HCT116 (cell line): ENCODE data around the gene GMPPA. TPM values are rescaled to one million over a fixed set of nuclear protein-coding genes. Genes with fewer than 3 reads are reported as not detected.

Experiments used
- ATAC-seq: fragments of 200-7000 bp; cut with Tn5 transposase; 2 replicates; pipeline ENCODE4 v1.9.1; 2020; ENCODE audit warnings: mild to moderate bottlenecking, moderate library complexity
- BruUV-seq: library from RNA; stranded (reverse); fragments of 400-500 nt; replicated peaks from 2 replicates; lab custom pipeline; 2021; lab: Mats Ljungman, UMichigan
- CTCF ChIA-PET: fragments of 300-600 bp; sonication (Branson Sonifier 250); formaldehyde crosslinking; loops from one replicate; lab custom pipeline; 2021; ENCODE audit warnings: antibody characterized with exemption; lab: Charles Lee
- POLR2A ChIA-PET: fragments of 300-600, 350-600 bp; sonication (Branson Sonifier 250); formaldehyde crosslinking; loops from one replicate; lab custom pipeline; 2021; ENCODE audit warnings: antibody characterized with exemption; lab: Charles Lee
- RAD21 ChIA-PET, 2 experiments: fragments of 300-600 bp; sonication (Branson Sonifier 250); formaldehyde crosslinking; loops; one replicate each; lab custom pipeline; 2023; ENCODE audit warnings: low total read pairs in 2 of 2; ENCODE audit not compliant: uncharacterized antibody in 2 of 2, unreplicated experiment in 2 of 2, low non-redundant PET in 1 of 2; lab: Charles Lee
- DNase-seq: peaks from one replicate; pipeline ENCODE4 v3.0.0-alpha.2; 2010; ENCODE audit warnings: low read depth, low spot score
- H2AFZ ChIP-seq: fragments of 200-600 bp; shearing (Covaris generic), sonication (generic); 2 replicates; pipeline ENCODE4 v1.6.1; 2017; ENCODE audit warnings: low read depth, mixed run types, mixed read lengths, antibody characterized with exemption, low read length; ENCODE audit not compliant: poor library complexity, severe bottlenecking
- H3K27ac ChIP-seq: 2 replicates; pipeline ENCODE4 v1.5.1; 2012; ENCODE audit warnings: low read depth, low read length
- H3K27me3 ChIP-seq: fragments of 200-600 bp; sonication (generic); 2 replicates; pipeline ENCODE4 v1.6.1; 2016; ENCODE audit warnings: mixed run types, low read length, mixed read lengths; ENCODE audit not compliant: insufficient read depth
- H3K36me3 ChIP-seq, 2 experiments: fragments of 200-500 bp in 1 of 2; fragments of 200-600 bp in 1 of 2; sonication (Bioruptor generic) in 1 of 2; sonication (generic) in 1 of 2; 2 replicates each; pipeline versions ENCODE4 v1.5.1 to v1.6.1; 2014 to 2016; ENCODE audit warnings: low read length in 2 of 2, inconsistent platforms in 1 of 2, mixed read lengths in 1 of 2, mixed run types in 1 of 2; ENCODE audit not compliant: insufficient read depth in 2 of 2, control insufficient read depth in 1 of 2
- H3K4me1 ChIP-seq, 2 experiments: fragments of 200-600 bp in 1 of 2; sonication (generic) in 1 of 2; 2 replicates each; pipeline versions ENCODE4 v1.5.1 to v1.6.1; 2012 to 2017; ENCODE audit warnings: low read length in 2 of 2, inconsistent platforms in 1 of 2, mild to moderate bottlenecking in 1 of 2, mixed read lengths in 1 of 2, mixed run types in 1 of 2, moderate library complexity in 1 of 2; ENCODE audit not compliant: insufficient read depth in 2 of 2, control insufficient read depth in 1 of 2
- H3K4me2 ChIP-seq: fragments of 200-600 bp; sonication (generic); 2 replicates; pipeline ENCODE4 v1.6.1; 2017; ENCODE audit warnings: mixed run types, low read length, mixed read lengths
- H3K4me3 ChIP-seq, 2 experiments: fragments of 200-600 bp in 1 of 2; sonication (generic) in 1 of 2; replicated peaks in 1 of 2; 2 replicates each; pipeline ENCODE4 v1.5.1; 2011 to 2016; ENCODE audit warnings: low read length in 2 of 2, control low read depth in 1 of 2, low read depth in 1 of 2, mild to moderate bottlenecking in 1 of 2, mixed read lengths in 1 of 2, mixed run types in 1 of 2
- H3K79me2 ChIP-seq: fragments of 200-600 bp; sonication (generic); 2 replicates; pipeline ENCODE4 v1.6.1; 2017; ENCODE audit warnings: mild to moderate bottlenecking, mixed run types, low read length, moderate library complexity, mixed read lengths; ENCODE audit not compliant: insufficient read depth
- H3K9ac ChIP-seq: fragments of 200-600 bp; sonication (generic); 2 replicates; pipeline ENCODE4 v1.6.1; 2016; ENCODE audit warnings: low read length, mixed read lengths
- H3K9me2 ChIP-seq: fragments of 200-600 bp; sonication (generic), shearing (Covaris generic); 2 replicates; pipeline ENCODE4 v1.6.1; 2017; ENCODE audit warnings: mixed run types, mild to moderate bottlenecking, moderate library complexity; ENCODE audit not compliant: insufficient read depth
- H3K9me3 ChIP-seq, 2 experiments: fragments of 200-500 bp in 1 of 2; fragments of 200-600 bp in 1 of 2; sonication (Bioruptor generic) in 1 of 2; sonication (generic) in 1 of 2; 2 replicates each; pipeline ENCODE4 v1.6.1; 2014 to 2017; ENCODE audit warnings: low read length in 2 of 2, mixed read lengths in 2 of 2, inconsistent platforms in 1 of 2, low read depth in 1 of 2, mild to moderate bottlenecking in 1 of 2, mixed run types in 1 of 2, moderate library complexity in 1 of 2; ENCODE audit not compliant: control insufficient read depth in 1 of 2, insufficient read depth in 1 of 2
- H4K20me1 ChIP-seq: fragments of 200-600 bp; sonication (generic), shearing (Covaris generic); 2 replicates; pipeline ENCODE4 v1.6.1; 2017; ENCODE audit warnings: mixed run types, mild to moderate bottlenecking, moderate library complexity; ENCODE audit not compliant: insufficient read depth
- ATF3 ChIP-seq: IDR thresholded peaks from 2 replicates; pipeline ENCODE4 v1.6.1; 2012
- CBX3 ChIP-seq: IDR thresholded peaks from 2 replicates; pipeline ENCODE4 v1.6.1; 2012; ENCODE audit warnings: low read depth
- CEBPB ChIP-seq: IDR thresholded peaks from 2 replicates; pipeline ENCODE4 v1.6.1; 2012; ENCODE audit warnings: low read depth
- CTCF ChIP-seq, 3 experiments: fragments of 200-600 bp in 1 of 3; sonication (generic) in 1 of 3; IDR thresholded peaks in 2 of 3; conservative IDR thresholded peaks in 1 of 3; 2 replicates each; pipeline ENCODE4 v1.5.1; 2012 to 2017; ENCODE audit warnings: low read depth in 2 of 3, low read length in 2 of 3, antibody characterized with exemption in 1 of 3, borderline replicate concordance in 1 of 3, control low read depth in 1 of 3, mild to moderate bottlenecking in 1 of 3, mixed read lengths in 1 of 3, mixed run types in 1 of 3, moderate library complexity in 1 of 3; ENCODE audit not compliant: insufficient read depth in 1 of 3
- ELF1 ChIP-seq: IDR thresholded peaks from 2 replicates; pipeline ENCODE4 v1.6.1; 2012; ENCODE audit warnings: low read depth, borderline replicate concordance
- EZH2phosphoT487 ChIP-seq: fragments of 200-600 bp; IDR thresholded peaks from 2 replicates; pipeline ENCODE4 v1.6.1; 2018; ENCODE audit warnings: antibody characterized with exemption, borderline replicate concordance
- FOSL1 ChIP-seq: IDR thresholded peaks from 2 replicates; pipeline ENCODE4 v1.6.1; 2012; ENCODE audit warnings: low read depth
- JUND ChIP-seq: IDR thresholded peaks from 2 replicates; pipeline ENCODE4 v1.6.1; 2012
- POLR2A ChIP-seq: IDR thresholded peaks from 2 replicates; pipeline ENCODE4 v1.7.0; 2011; ENCODE audit warnings: borderline replicate concordance; ENCODE audit not compliant: insufficient read depth, insufficient read length; ENCODE audit errors: extremely low read depth
- RAD21 ChIP-seq: IDR thresholded peaks from 2 replicates; pipeline ENCODE4 v1.6.1; 2012; ENCODE audit warnings: low read depth, mild to moderate bottlenecking
- SRF ChIP-seq: IDR thresholded peaks from 2 replicates; pipeline ENCODE4 v1.6.1; 2012; ENCODE audit warnings: low read depth
- intact Hi-C: fragments of 100-400 bp; cut with micrococcal nuclease; formaldehyde crosslinking; loops from 2 replicates; pipeline ENCODE4 v1.10.0; 2022
- total RNA-seq: library from RNA; stranded (reverse); gene quantifications from one replicate; pipeline ENCODE4 v1.2.1, GENCODE V29; 2021; ENCODE audit not compliant: unreplicated experiment

Gene GMPPA
- total RNA-seq, 1 experiment from 2014 or later, result 71.8 TPM

GRCh38 chr2:219472629-219473187 is 26.0 kb upstream of the GMPPA start:
- no peaks in the 10 kb centered on the region for H3K79me2 ChIP-seq
- H3K4me3 ChIP-seq, result no peak overlapping the region
- ATAC-seq (no peak), DNase-seq (no peak)
- no peaks in the 10 kb centered on the region for H4K20me1 ChIP-seq
- BruUV-seq, result no TSS peak
- no peak overlapping the region; the same call in 1 of the 2 replicates for H3K27ac ChIP-seq
- H3K4me2 ChIP-seq, result no peak overlapping the region
- intact Hi-C loops, result no loop called here
- ChIA-PET CTCF (no interaction called here), POLR2A (no interaction called here), RAD21 (no interaction called here)
- TF ChIP-seq SRF, result no peak
- no peak for TF ChIP-seq EZH2phosphoT487
- TF ChIP-seq JUND, result no peak
- no peak for TF ChIP-seq ELF1
- TF ChIP-seq RAD21, result no peak
- no peak for TF ChIP-seq CTCF (IDR thresholded peaks at IDR 0.05 in 2 of 3, conservative IDR thresholded peaks at IDR 0.05 in 1 of 3; ENCODE audit: borderline replicate concordance in 1 of 3, insufficient read depth in 1 of 3, low read depth in 2 of 3, low read length in 2 of 3)
- TF ChIP-seq CEBPB, result no peak
- TF ChIP-seq CBX3, result no peak
- no peak for TF ChIP-seq POLR2A
- no peak for TF ChIP-seq ATF3
- no peak for TF ChIP-seq FOSL1
- H3K27me3 ChIP-seq, result no peaks in the 10 kb centered on the region
- no peaks in the 10 kb centered on the region for H3K36me3 ChIP-seq
- H3K9me3 ChIP-seq, result no peaks in the 10 kb centered on the region
- peaks cover 3 to 16% of the 10 kb centered on the region in 2 experiments; a peak in 3 of 4 replicates for H3K4me1 ChIP-seq
- H3K9ac ChIP-seq, result no peak overlapping the region
- no peak overlapping the region for H2AFZ ChIP-seq
- no peaks in the 10 kb centered on the region for H3K9me2 ChIP-seq
